Lower leg skin (tissue), 4 donors: ENCODE data around the gene UNC5A. TPM values are rescaled to one million over a fixed set of nuclear protein-coding genes. Genes with fewer than 3 reads are reported as not detected.

Experiments
- DNase-seq, 2 donors: peaks; one replicate each; pipeline ENCODE4 v3.0.0-alpha.2; 2019; ENCODE audit warnings: low spot score in 2 of 2
- H3K4me3 ChIP-seq: fragments of 200-600 bp; sonication (generic); 2 replicates; pipeline ENCODE4 v1.5.1; 2017; ENCODE audit warnings: mild to moderate bottlenecking, low read depth; ENCODE audit not compliant: poor library complexity, severe bottlenecking
- CTCF ChIP-seq, 3 donors: fragments of 450-650 bp; IDR thresholded peaks; one replicate each; pipeline ENCODE4 v1.5.1; 2016; ENCODE audit warnings: antibody characterized with exemption in 3 of 3, mild to moderate bottlenecking in 3 of 3, moderate library complexity in 2 of 3
- POLR2A ChIP-seq, 2 donors: fragments of 450-650 bp; IDR thresholded peaks; one replicate each; pipeline ENCODE4 v1.6.1; 2016 to 2017; ENCODE audit warnings: antibody characterized with exemption in 2 of 2, mild to moderate bottlenecking in 1 of 2, moderate library complexity in 1 of 2
- WGBS, 2 donors: methylation state at CpG; one replicate each; pipeline ENCODE4 v1.1.5; 2018; 5-methylcytosine and 5-hydroxymethylcytosine counted together
- intact Hi-C: fragments of 100-400 bp; cut with DNase I; formaldehyde crosslinking; loops from one replicate; pipeline ENCODE4 v1.15.0; 2023; ENCODE audit warnings: low total_unique reads
- total RNA-seq, 4 donors: library from RNA; depleted of rRNA; stranded (reverse); fragments of >200 nt; gene quantifications; one replicate each; pipeline ENCODE4 v1.1.0, GENCODE V29; 2016

Gene UNC5A
- total RNA-seq, 4 donors from 2014 or later, result 0.13 to 0.25 (median 0.23) TPM; not detected in 1

GRCh38 chr5:176827736-176828414 is 17.5 kb downstream of the UNC5A start:
- no peak for DNase-seq
- H3K4me3 ChIP-seq, result no peak overlapping the region
- intact Hi-C loops, result no loop called here
- WGBS, 2 donors, result 84 to 85% methylated on average over 14 of the region's 14 CpGs
- TF ChIP-seq CTCF (IDR thresholded peaks at IDR 0.05), result no peak
- no peak for TF ChIP-seq POLR2A (IDR thresholded peaks at IDR 0.05)

- WGBS, 2 donors, result 82 to 93% methylated on average over 2 of the region's 2 CpGs
- no peak for DNase-seq
- intact Hi-C loops, result no loop called here
- no peak overlapping the region for H3K4me3 ChIP-seq
- TF ChIP-seq CTCF (IDR thresholded peaks at IDR 0.05) (no peak), POLR2A (IDR thresholded peaks at IDR 0.05) (no peak)
Observed at GRCh38 chr5:176829320-176829719, 19.0 kb downstream of the UNC5A start.

DNA sequence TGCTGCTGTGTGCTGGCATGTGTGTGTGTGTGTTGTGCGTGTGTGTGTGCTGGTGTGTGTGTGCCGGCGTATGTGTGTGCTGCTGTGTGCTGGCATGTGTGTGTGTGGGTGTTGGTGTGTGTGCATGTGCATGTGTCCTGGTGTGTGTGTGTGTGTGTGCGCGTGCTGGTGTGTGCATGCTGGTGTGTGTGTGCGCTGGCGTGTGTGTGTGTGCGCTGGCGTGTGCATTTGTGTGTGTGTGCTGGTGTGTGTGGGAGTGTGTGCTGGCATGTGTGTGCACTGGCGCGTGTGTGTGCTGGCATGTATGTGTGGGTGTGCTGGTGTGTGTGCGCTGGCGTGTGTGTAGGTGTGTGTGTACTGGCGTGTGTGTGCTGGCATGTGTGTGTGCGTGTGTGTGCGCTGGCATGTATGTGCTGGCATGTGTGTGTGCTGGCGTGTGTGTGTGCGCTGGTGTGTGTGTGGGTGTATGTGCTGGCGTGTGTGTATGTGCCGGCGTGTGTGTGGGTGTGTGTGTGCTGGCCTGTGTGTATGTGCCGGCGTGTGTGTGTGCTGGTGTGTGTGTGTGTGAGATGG is 20.1 kb downstream of the UNC5A start:
- TF ChIP-seq POLR2A (IDR thresholded peaks at IDR 0.05) (no peak), CTCF (IDR thresholded peaks at IDR 0.05) (no peak)
- no peak overlapping the region for H3K4me3 ChIP-seq
- DNase-seq, result no peak
- intact Hi-C loops, result no loop called here
- 85 to 87% methylated on average over 22 to 23 of the region's 23 CpGs for WGBS, 2 donors

- WGBS, 2 donors, result 16 to 19% methylated on average over 9 of the region's 9 CpGs
- no peak for TF ChIP-seq POLR2A (IDR thresholded peaks at IDR 0.05)
- TF ChIP-seq CTCF (IDR thresholded peaks at IDR 0.05), result no peak
- DNase-seq, result no peak
- no peak overlapping the region for H3K4me3 ChIP-seq
- intact Hi-C loops, result no loop called here
Observed at GRCh38 chr5:176830995-176831423, 20.6 kb downstream of the UNC5A start.

- no peak for DNase-seq
- no peak overlapping the region for H3K4me3 ChIP-seq
- 49 to 53% methylated on average over 8 of the region's 8 CpGs for WGBS, 2 donors
- intact Hi-C loops, result no loop called here
- TF ChIP-seq CTCF (IDR thresholded peaks at IDR 0.05) (no peak), POLR2A (IDR thresholded peaks at IDR 0.05) (no peak)
Observed at GRCh38 chr5:176831425-176831824, 21.1 kb downstream of the UNC5A start.
